GM12878 (cell line): Measurements from ENCODE around the gene SNX17. TPM values are rescaled to one million over a fixed set of nuclear protein-coding genes. Genes with fewer than 3 reads are reported as not detected.

ENCODE experiments used
- ATAC-seq: fragments of 200-7000 bp; cut with Tn5 transposase; 3 replicates; pipeline ENCODE4 v1.9.1; 2020; ENCODE audit warnings: mild to moderate bottlenecking, moderate library complexity
- BruUV-seq: library from RNA; stranded (reverse); fragments of 400-500 nt; replicated peaks from 2 replicates; lab custom pipeline; 2021; lab: Mats Ljungman, UMichigan
- CTCF ChIA-PET: fragments of 300-600 bp; sonication (Branson Sonifier 250); formaldehyde crosslinking; extraction: SDS; loops from one replicate; lab custom pipeline; 2021; ENCODE audit warnings: inconsistent platforms; lab: Yijun Ruan, JAX
- POLR2A ChIA-PET: fragments of 350-600 bp; formaldehyde crosslinking; extraction: SDS; loops from one replicate; lab custom pipeline; 2021; ENCODE audit warnings: inconsistent platforms; lab: Charles Lee
- RAD21 ChIA-PET: fragments of 300-600 bp; sonication (Branson Sonifier 250); formaldehyde crosslinking; loops from one replicate; lab custom pipeline; 2023; ENCODE audit warnings: antibody characterized with exemption; ENCODE audit not compliant: unreplicated experiment; lab: Charles Lee
- SMC1A ChIA-PET: fragments of 300-600 bp; sonication (Branson Sonifier 250); formaldehyde crosslinking; loops from one replicate; lab custom pipeline; 2023; ENCODE audit not compliant: unreplicated experiment, uncharacterized antibody; lab: Charles Lee
- DNase-seq: peaks from one replicate; pipeline ENCODE4 v3.0.0-alpha.2; 2011; ENCODE audit warnings: low read depth, low spot score
- FAIRE-seq: peaks from 3 replicates; lab custom pipeline; 2011; peaks lifted over from hg19 to GRCh38; lab: Jason Lieb, UNC
- H2AFZ ChIP-seq: 2 replicates; pipeline ENCODE4 v1.6.0; 2011; ENCODE audit warnings: low read depth, low read length, control low read depth; ENCODE audit not compliant: control insufficient read depth
- H3K27ac ChIP-seq: 2 replicates; pipeline ENCODE4 v1.5.1; 2011; ENCODE audit warnings: control low read depth; ENCODE audit not compliant: control insufficient read depth, insufficient read depth
- H3K27me3 ChIP-seq, 2 experiments: replicated peaks in 1 of 2; 2 replicates each; pipeline versions ENCODE4 v1.6.0 to v1.6.1; 2011; ENCODE audit warnings: low read length in 1 of 2; ENCODE audit not compliant: control insufficient read depth in 2 of 2, insufficient read depth in 2 of 2
- H3K36me3 ChIP-seq, 2 experiments: 2 replicates each; pipeline ENCODE4 v1.5.1; 2011; ENCODE audit warnings: low read length in 1 of 2; ENCODE audit not compliant: control insufficient read depth in 2 of 2, insufficient read depth in 2 of 2
- H3K4me1 ChIP-seq: 2 replicates; pipeline ENCODE4 v1.6.1; 2011; ENCODE audit warnings: mild to moderate bottlenecking, low read length, moderate library complexity, mixed read lengths; ENCODE audit not compliant: control insufficient read depth, insufficient read depth
- H3K4me2 ChIP-seq: 2 replicates; pipeline ENCODE4 v1.6.0; 2011; ENCODE audit warnings: control low read depth; ENCODE audit not compliant: control insufficient read depth, insufficient read depth
- H3K4me3 ChIP-seq: fragments of 200-600 bp; sonication (generic); 2 replicates; pipeline ENCODE4 v1.5.1; 2016
- H3K79me2 ChIP-seq: 2 replicates; pipeline ENCODE4 v1.6.0; 2011; ENCODE audit warnings: low read length; ENCODE audit not compliant: control insufficient read depth, insufficient read depth
- H3K9ac ChIP-seq: 2 replicates; pipeline ENCODE4 v1.8.0; 2011; ENCODE audit warnings: low read length, control low read depth, mixed read lengths; ENCODE audit not compliant: control insufficient read depth, insufficient read depth
- H3K9me3 ChIP-seq: replicated peaks from 3 replicates; pipeline ENCODE4 v1.5.1; 2011; ENCODE audit warnings: mild to moderate bottlenecking, low read length; ENCODE audit not compliant: control insufficient read depth, insufficient read depth
- H4K20me1 ChIP-seq: 2 replicates; pipeline ENCODE4 v1.6.0; 2011; ENCODE audit not compliant: control insufficient read depth, insufficient read depth
- CEBPB ChIP-seq, 2 experiments: fragments of 150-350 bp in 1 of 2; IDR thresholded peaks; 2 replicates each; pipeline ENCODE4 v1.6.1; 2012 to 2014; ENCODE audit warnings: low read depth in 2 of 2, low read length in 2 of 2, borderline replicate concordance in 1 of 2, inconsistent platforms in 1 of 2
- CEBPZ ChIP-seq: fragments of 150-350 bp; IDR thresholded peaks from 2 replicates; pipeline ENCODE4 v1.6.1; 2016; ENCODE audit warnings: low read depth, low read length
- E2F4 ChIP-seq: IDR thresholded peaks from 2 replicates; pipeline ENCODE4 v1.6.1; 2012; ENCODE audit warnings: low read depth, low read length, improper control_type of control experiment
- HSF1 ChIP-seq: fragments of 150-350 bp; IDR thresholded peaks from 2 replicates; pipeline ENCODE4 v1.6.1; 2014; ENCODE audit warnings: mild to moderate bottlenecking, low read depth, low read length
- IKZF1 ChIP-seq: fragments of 450-650 bp; conservative IDR thresholded peaks from 2 replicates; pipeline ENCODE4 v1.6.1; 2017; ENCODE audit warnings: antibody characterized with exemption, mild to moderate bottlenecking
- MYB ChIP-seq: fragments of 150-350 bp; IDR thresholded peaks from 2 replicates; pipeline ENCODE4 v1.6.1; 2014; ENCODE audit warnings: mild to moderate bottlenecking, low read depth, low read length, borderline replicate concordance
- PAX5 ChIP-seq: IDR thresholded peaks from 2 replicates; pipeline ENCODE4 v1.6.1; 2011; ENCODE audit warnings: low read depth, low read length, borderline replicate concordance
- RAD21 ChIP-seq: IDR thresholded peaks from 2 replicates; pipeline ENCODE4 v1.6.1; 2011; ENCODE audit warnings: mild to moderate bottlenecking, low read depth, low read length, moderate library complexity; ENCODE audit not compliant: insufficient read depth
- ZBED1 ChIP-seq: IDR thresholded peaks from 2 replicates; pipeline ENCODE4 v1.6.1; 2016; ENCODE audit warnings: borderline replicate concordance
- ZNF217 ChIP-seq: fragments of 450-650 bp; IDR thresholded peaks from 2 replicates; pipeline ENCODE4 v1.6.1; 2017; ENCODE audit warnings: antibody characterized with exemption, mild to moderate bottlenecking
- WGBS: methylation state at CpG from one replicate; pipeline ENCODE4 v1.1.6; 2016; ENCODE audit warnings: low lambda C conversion rate; ENCODE audit not compliant: insufficient replicate concordance, insufficient coverage; ENCODE audit errors: missing lambda C conversion rate; 5-methylcytosine and 5-hydroxymethylcytosine counted together
- in situ Hi-C: fragments of 300-500 bp; cut with MboI; formaldehyde crosslinking; loops from 9 replicates; pipeline ENCODE4 v1.14.3; 2018; ENCODE audit warnings: mixed read lengths
- intact Hi-C: fragments of 100-400 bp; cut with micrococcal nuclease; formaldehyde crosslinking; loops from one replicate; pipeline ENCODE4 v1.14.2; 2022; ENCODE audit not compliant: unreplicated experiment
- polyA plus RNA-seq, 11 experiments: library from polyadenylated mRNA; depleted of rRNA in 4 of 11; unstranded in 6 of 11; stranded (reverse) in 5 of 11; fragments of >200 nt; fragmentation: Nextera tagmentation in 4 of 11; fragmentation: Illumina TruSeq in 1 of 11; extraction: Ambion mirVana in 4 of 11; extraction: Trizol in 1 of 11; gene quantifications; 1 replicate in 1 of 11; 2 replicates in 10 of 11; pipeline versions ENCODE4 v1.2.1 to v1.2.3, GENCODE V29; 2011 to 2016; ENCODE audit warnings: inconsistent platforms in 2 of 11, missing spikeins in 2 of 11, low read depth in 1 of 11
- total RNA-seq, 4 experiments: library from RNA; depleted of rRNA in 3 of 4; stranded (reverse); fragments of >200 nt in 3 of 4; fragmentation: Illumina TruSeq in 1 of 4; extraction: Trizol in 1 of 4; gene quantifications; 2 replicates each; pipeline versions ENCODE4 v1.2.1 to v1.2.3, GENCODE V29; 2013 to 2021

Gene SNX17
- total and polyA plus RNA-seq, 10 of the 15 experiments (the other 5 are each of a cell fraction or from before 2014, with no cell fraction given): 6.5 to 116 (median 84.4) TPM

- H3K27me3 ChIP-seq: no peaks in the 10 kb centered on the region
- no peaks in the 10 kb centered on the region for H3K9me3 ChIP-seq
- no peaks in the 10 kb centered on the region; the same call in 1 of the 2 replicates for H4K20me1 ChIP-seq
- no peak for ATAC-seq
- no peak for TF ChIP-seq ZBED1
- TF ChIP-seq MYB: no peak
- no peak for TF ChIP-seq PAX5
- TF ChIP-seq IKZF1: no peak
- no peak for TF ChIP-seq HSF1
- TF ChIP-seq ZNF217: no peak
- no peak for TF ChIP-seq RAD21
- TF ChIP-seq CEBPB (IDR thresholded peaks at IDR 0.05; ENCODE audit: borderline replicate concordance in 1 of 2, low read depth in 2 of 2, low read length in 2 of 2): no peak
- TF ChIP-seq CEBPZ: no peak
- TF ChIP-seq E2F4: no peak
- no peak overlapping the region for H2AFZ ChIP-seq
- in situ Hi-C loops (no loop called here), intact Hi-C loops (loop anchor here (5.0 kb wide), 1 partner anchor 34 kb away; the partner anchor contains the start of gene PPM1G)
- BruUV-seq: no TSS peak
- peaks cover 42% of the 10 kb centered on the region for H3K79me2 ChIP-seq
- H3K36me3 ChIP-seq: peaks cover 28 to 31% of the 10 kb centered on the region in 2 experiments
- 93% methylated on average over 5 of the region's 5 CpGs for whole genome bisulfite sequencing
- DNase-seq: no peak
- no peak overlapping the region for H3K4me2 ChIP-seq
- RAD21 ChIA-PET: no interaction called here
- POLR2A ChIA-PET: interaction anchor here (1.3 kb wide), 1 partner anchor 17 kb away, joined by 3 read pairs; the partner anchor contains the start of gene GTF3C2
- SMC1A ChIA-PET: interaction anchor here (1.0 kb wide), 1 partner anchor 29 kb away, joined by 3 read pairs; no protein-coding TSS in a partner anchor
- no peak overlapping the region for H3K27ac ChIP-seq
- FAIRE-seq: no peak
- CTCF ChIA-PET: no interaction called here
- H3K4me1 ChIP-seq: peaks cover 4% of the 10 kb centered on the region; the same call in 1 of the 2 replicates
- H3K9ac ChIP-seq: no peak overlapping the region
- no peak overlapping the region for H3K4me3 ChIP-seq
Measured at GRCh38 chr2:27373567-27373966, 3.2 kb downstream of the SNX17 start.
